Activated naive CD4-positive, alpha-beta T cell treated with anti-CD3 and anti-CD28 coated beads for 36 hours (primary cell): Measurements from ENCODE around the gene MAN1A1. TPM values are rescaled to one million over a fixed set of nuclear protein-coding genes. Genes with fewer than 3 reads are reported as not detected.
"Not testable (repeated sequence)": the region's sequence is repeated elsewhere in the genome, so short reads cannot be mapped to it uniquely, and the experiment has no call there.

Experiments used
- CTCF ChIA-PET: fragments of 350-600 bp; sonication (Branson Sonifier 250); formaldehyde crosslinking; loops from one replicate; lab custom pipeline; 2021; ENCODE audit warnings: antibody characterized with exemption; lab: Charles Lee
- DNase-seq: peaks from one replicate; pipeline ENCODE4 v3.0.0-alpha.2; 2020
- H3K27ac Mint-ChIP-seq: one replicate; pipeline ENCODE4 v1.8.0; 2021; ENCODE audit warnings: mild to moderate bottlenecking, mixed read lengths
- H3K27me3 Mint-ChIP-seq: one replicate; pipeline ENCODE4 v1.8.0; 2021; ENCODE audit warnings: low read depth, mixed read lengths
- H3K36me3 Mint-ChIP-seq: one replicate; pipeline ENCODE4 v1.8.0; 2021; ENCODE audit warnings: low read depth, mixed read lengths
- H3K4me1 Mint-ChIP-seq: one replicate; pipeline ENCODE4 v1.8.0; 2021; ENCODE audit warnings: low read depth, mixed read lengths
- H3K4me3 Mint-ChIP-seq: one replicate; pipeline ENCODE4 v1.8.0; 2021; ENCODE audit warnings: mild to moderate bottlenecking, moderate library complexity, mixed read lengths
- H3K9me3 Mint-ChIP-seq: one replicate; pipeline ENCODE4 v1.8.0; 2021; ENCODE audit warnings: mixed read lengths
- intact Hi-C: fragments of 100-400 bp; cut with micrococcal nuclease; formaldehyde crosslinking; loops from one replicate; pipeline ENCODE4 v1.15.1; 2023
- total RNA-seq, 2 experiments: library from RNA; stranded (reverse); gene quantifications; one replicate each; pipeline ENCODE4 v1.2.3, GENCODE V29; 2021

The MAN1A1 gene
- 10 to 100 TPM; 14.8 to 15.1 TPM for total RNA-seq

DNA sequence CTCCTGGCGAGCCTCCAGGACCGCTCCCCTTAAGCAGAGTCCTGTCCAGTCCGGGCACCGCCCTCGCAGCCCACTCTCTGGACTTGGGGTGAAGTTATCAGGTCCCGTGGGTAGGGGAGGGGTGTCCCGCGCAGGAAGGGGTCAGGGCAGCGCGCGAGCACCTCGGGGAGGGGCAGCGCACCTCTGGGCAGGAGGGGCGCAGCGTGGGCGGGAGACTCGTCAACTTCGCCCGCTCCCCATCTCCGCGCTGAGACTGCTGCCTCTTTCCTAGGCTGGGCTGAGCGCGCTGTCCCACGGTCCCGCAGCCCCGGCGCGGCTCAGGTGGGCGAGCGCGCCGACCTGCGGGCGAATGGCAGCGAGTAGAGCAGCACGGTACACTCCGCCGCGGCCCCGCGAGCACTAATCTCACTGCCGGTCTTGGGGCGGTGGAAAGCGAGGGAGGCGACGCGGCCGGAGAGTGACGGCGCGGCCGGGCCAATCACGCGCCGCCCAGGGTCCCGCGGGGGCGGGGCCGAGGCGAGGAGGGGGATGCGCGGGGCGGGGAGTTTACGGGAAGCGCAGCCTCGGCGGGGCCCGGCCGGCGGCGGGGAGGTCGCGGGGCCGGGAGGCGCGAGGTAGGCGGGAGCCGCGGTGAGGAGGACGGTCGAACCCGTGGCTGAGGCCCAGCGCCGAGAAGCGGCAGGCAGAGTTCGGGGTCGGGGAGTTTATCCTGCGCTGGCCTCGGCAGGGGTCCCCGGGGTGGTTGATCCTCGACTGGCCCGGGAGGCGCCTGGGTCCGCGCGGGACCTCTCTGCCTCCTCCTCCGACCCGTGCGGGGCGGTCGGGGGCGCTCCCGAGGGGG is at the start of gene MAN1A1:
Gene MAN1A1, minus strand, starts transcription at position 401 of the 841 bp plus-strand sequence. CDS start 696 bp downstream, outside the sequence.
- intact Hi-C loops, result loop anchor here (1.0 to 10.0 kb wide), 17 partner anchors 13 to 1986 kb away; partner anchors contain the start of genes ASF1A, MCM9 and NUS1
- CTCF ChIA-PET, result interaction anchor here (1.1 to 2.1 kb wide), 5 partner anchors 16 to 220 kb away, joined by 4 to 10 read pairs (median 7); no protein-coding TSS in a partner anchor
- Mint-ChIP-seq H3K36me3 (peaks cover 11% of the 10 kb centered on the region), H3K27ac (peak within 1 kb of the TSS; percentile 96), H3K9me3 (no peaks in the 10 kb centered on the region), H3K4me1 (peaks cover 36% of the 10 kb centered on the region), H3K4me3 (peak within 1 kb of the TSS; percentile 84), H3K27me3 (no peaks in the 10 kb centered on the region)
- peak; percentile 88 for DNase-seq

DNA sequence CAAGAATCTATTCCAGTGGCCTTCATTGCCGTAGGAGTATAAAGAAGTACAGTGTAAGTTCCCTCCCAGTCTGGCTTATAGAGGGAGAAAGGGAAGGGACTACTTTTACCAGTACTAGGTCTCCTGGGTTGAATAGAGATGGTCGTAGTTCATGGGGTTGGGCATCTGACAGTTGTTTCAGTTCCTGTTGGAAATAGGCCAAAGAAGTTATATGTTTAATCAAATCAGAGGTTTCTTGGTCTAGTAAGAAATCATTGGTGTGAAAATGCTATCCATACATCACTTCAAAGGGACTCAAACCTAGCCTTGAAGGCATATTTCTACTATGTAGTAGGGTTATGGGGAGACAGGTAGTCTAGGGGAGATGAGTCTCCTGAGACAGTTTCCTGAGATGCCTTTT is 45.6 kb upstream of the MAN1A1 start:
- Mint-ChIP-seq H3K27ac (no peak overlapping the region), H3K4me1 (no peaks in the 10 kb centered on the region), H3K27me3 (no peaks in the 10 kb centered on the region), H3K9me3 (peaks cover 1% of the 10 kb centered on the region), H3K36me3 (no peaks in the 10 kb centered on the region), H3K4me3 (no peak overlapping the region)
- no peak for DNase-seq
- CTCF ChIA-PET, result no interaction called here
- intact Hi-C loops, result no loop called here

- H3K4me3 Mint-ChIP-seq, result no peak overlapping the region
- peaks cover under 1% of the 10 kb centered on the region for H3K9me3 Mint-ChIP-seq
- intact Hi-C loops, result no loop called here
- H3K27ac Mint-ChIP-seq, result no peak overlapping the region
- CTCF ChIA-PET, result no interaction called here
- H3K27me3 Mint-ChIP-seq, result no peaks in the 10 kb centered on the region
- no peaks in the 10 kb centered on the region for H3K36me3 Mint-ChIP-seq
- no peak for DNase-seq
- H3K4me1 Mint-ChIP-seq, result no peaks in the 10 kb centered on the region
Observed at GRCh38 chr6:119390247-119390793, 40.8 kb upstream of the MAN1A1 start.

- Mint-ChIP-seq H3K9me3 (peaks cover 2% of the 10 kb centered on the region), H3K4me1 (no peaks in the 10 kb centered on the region), H3K27ac (no peak overlapping the region), H3K4me3 (no peak overlapping the region), H3K36me3 (no peaks in the 10 kb centered on the region), H3K27me3 (no peaks in the 10 kb centered on the region)
- DNase-seq, result no peak
- CTCF ChIA-PET, result no interaction called here
- intact Hi-C loops, result no loop called here
Observed at GRCh38 chr6:119385994-119386393, 36.4 kb upstream of the MAN1A1 start.

- intact Hi-C loops, result no loop called here
- no peaks in the 10 kb centered on the region for H3K36me3 Mint-ChIP-seq
- DNase-seq, result no peak
- no peaks in the 10 kb centered on the region for H3K4me1 Mint-ChIP-seq
- CTCF ChIA-PET, result no interaction called here
- H3K27ac Mint-ChIP-seq, result no peak overlapping the region
- no peaks in the 10 kb centered on the region for H3K27me3 Mint-ChIP-seq
- no peak overlapping the region for H3K4me3 Mint-ChIP-seq
- peaks cover 10% of the 10 kb centered on the region for H3K9me3 Mint-ChIP-seq
Observed at GRCh38 chr6:119384444-119384843, 34.9 kb upstream of the MAN1A1 start.

GRCh38 chr6:119379809-119380208 is 30.2 kb upstream of the MAN1A1 start:
- H3K9me3 Mint-ChIP-seq, result peaks cover 17% of the 10 kb centered on the region
- H3K4me3 Mint-ChIP-seq, result no peak overlapping the region
- CTCF ChIA-PET, result no interaction called here
- intact Hi-C loops, result no loop called here
- H3K36me3 Mint-ChIP-seq, result peaks cover 8% of the 10 kb centered on the region
- no peaks in the 10 kb centered on the region for H3K4me1 Mint-ChIP-seq
- H3K27me3 Mint-ChIP-seq, result no peaks in the 10 kb centered on the region
- DNase-seq, result no peak
- no peak overlapping the region for H3K27ac Mint-ChIP-seq

GRCh38 chr6:119377043-119377442 is 27.5 kb upstream of the MAN1A1 start:
- H3K27ac Mint-ChIP-seq, H3K4me1 Mint-ChIP-seq, CTCF ChIA-PET, H3K27me3 Mint-ChIP-seq, H3K4me3 Mint-ChIP-seq, DNase-seq, intact Hi-C loops: not testable (repeated sequence)
- H3K36me3 Mint-ChIP-seq, result peaks cover 10% of the 10 kb centered on the region
- H3K9me3 Mint-ChIP-seq, result peaks cover 24% of the 10 kb centered on the region

DNA sequence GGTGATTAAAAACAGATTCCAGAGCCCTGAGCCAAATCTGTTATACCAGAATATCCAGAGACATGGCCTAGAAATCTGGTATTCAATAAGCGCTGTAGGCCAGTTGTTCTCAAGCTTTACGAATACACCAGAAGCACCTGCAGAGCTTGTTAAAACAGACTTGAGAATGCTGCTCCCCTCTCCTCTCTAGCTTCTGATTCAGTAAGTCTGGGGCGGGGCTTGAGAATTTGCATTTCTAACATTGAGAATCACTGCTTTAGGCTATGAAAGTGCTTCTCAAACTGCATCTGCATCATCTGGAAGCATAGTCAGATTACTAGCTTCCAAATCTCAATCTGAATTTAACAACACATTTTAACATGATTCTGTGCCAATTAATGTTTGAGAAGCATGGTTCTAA is 20.5 kb upstream of the MAN1A1 start:
- Mint-ChIP-seq H3K36me3 (peaks cover 6% of the 10 kb centered on the region), H3K27me3 (no peaks in the 10 kb centered on the region), H3K4me3 (no peak overlapping the region), H3K27ac (no peak overlapping the region), H3K4me1 (no peaks in the 10 kb centered on the region), H3K9me3 (peaks cover 8% of the 10 kb centered on the region)
- no peak for DNase-seq
- intact Hi-C loops, result no loop called here
- CTCF ChIA-PET, result no interaction called here

- peaks cover 13% of the 10 kb centered on the region for H3K36me3 Mint-ChIP-seq
- intact Hi-C loops, result no loop called here
- H3K4me1 Mint-ChIP-seq, result no peaks in the 10 kb centered on the region
- no peak for DNase-seq
- peaks cover 7% of the 10 kb centered on the region for H3K9me3 Mint-ChIP-seq
- H3K27me3 Mint-ChIP-seq, result no peaks in the 10 kb centered on the region
- H3K4me3 Mint-ChIP-seq, result no peak overlapping the region
- no peak overlapping the region for H3K27ac Mint-ChIP-seq
- CTCF ChIA-PET, result no interaction called here
Observed at GRCh38 chr6:119368921-119369320, 19.4 kb upstream of the MAN1A1 start.

GRCh38 chr6:119361209-119361608 is 11.6 kb upstream of the MAN1A1 start:
- intact Hi-C loops, result no loop called here
- Mint-ChIP-seq H3K4me3 (no peak overlapping the region), H3K27ac (no peak overlapping the region), H3K36me3 (peaks cover 10% of the 10 kb centered on the region), H3K9me3 (peaks cover 3% of the 10 kb centered on the region), H3K27me3 (no peaks in the 10 kb centered on the region), H3K4me1 (peaks cover 4% of the 10 kb centered on the region)
- CTCF ChIA-PET, result no interaction called here
- DNase-seq, result no peak

- CTCF ChIA-PET, result no interaction called here
Observed at GRCh38 chr6:119360262-119360915, 10.8 kb upstream of the MAN1A1 start.

DNA sequence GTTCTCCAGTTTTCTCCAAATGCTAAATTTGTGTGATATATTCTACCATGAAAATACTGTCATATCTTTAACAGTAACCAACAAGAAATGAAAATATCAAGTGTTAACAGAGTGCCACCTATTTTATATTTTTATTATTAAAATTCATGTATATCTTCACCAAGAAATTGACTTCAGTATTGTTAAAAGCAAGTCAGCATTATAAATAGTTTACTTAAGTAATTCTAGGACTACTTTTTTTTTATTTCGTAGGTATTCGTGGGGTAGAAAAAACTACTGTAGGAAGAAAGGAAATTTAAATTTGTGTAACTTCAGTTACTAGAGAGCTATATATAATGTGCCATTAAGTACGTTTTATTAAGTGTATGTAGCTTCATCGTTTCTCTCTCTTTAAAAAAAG is 6.3 kb upstream of the MAN1A1 start:
- Mint-ChIP-seq H3K9me3 (no peaks in the 10 kb centered on the region), H3K4me3 (no peak overlapping the region), H3K36me3 (no peaks in the 10 kb centered on the region), H3K27me3 (no peaks in the 10 kb centered on the region), H3K4me1 (peaks cover 12% of the 10 kb centered on the region), H3K27ac (no peak overlapping the region)
- intact Hi-C loops, result no loop called here
- DNase-seq, result no peak
- CTCF ChIA-PET, result no interaction called here

More at GRCh38 chr6:119360262-119360915, 10.8 kb upstream of the MAN1A1 start:
- Mint-ChIP-seq H3K36me3 (peaks cover 10% of the 10 kb centered on the region), H3K4me1 (peaks cover 4% of the 10 kb centered on the region), H3K27ac (no peak overlapping the region), H3K4me3 (no peak overlapping the region), H3K27me3 (no peaks in the 10 kb centered on the region), H3K9me3 (peaks cover 3% of the 10 kb centered on the region)
- intact Hi-C loops, result no loop called here
- no peak for DNase-seq
